K562 (cell line): Measurements from ENCODE around the gene B4GALT1. TPM values are rescaled to one million over a fixed set of nuclear protein-coding genes. Genes with fewer than 3 reads are reported as not detected.

Experiments
- ATAC-seq: fragments of 200-7000 bp; cut with Tn5 transposase; 3 replicates; pipeline ENCODE4 v1.9.1; 2020; ENCODE audit warnings: moderate library complexity
- BruUV-seq: library from RNA; stranded (reverse); fragments of 400-500 nt; replicated peaks from 2 replicates; lab custom pipeline; 2021; lab: Mats Ljungman, UMichigan
- CTCF ChIA-PET: fragments of 300-600 bp; formaldehyde crosslinking; extraction: SDS; loops from one replicate; lab custom pipeline; 2021; ENCODE audit warnings: low intra/inter-chr PET ratio; lab: Yijun Ruan, JAX
- POLR2A ChIA-PET: fragments of 300-600, 350-650 bp; sonication (Branson Sonifier 250); formaldehyde crosslinking; extraction: SDS; loops from one replicate; lab custom pipeline; 2021; ENCODE audit warnings: antibody characterized with exemption, inconsistent platforms; lab: Yijun Ruan, JAX
- DNase-seq, 4 experiments: peaks; one replicate each; pipeline versions ENCODE4 v3.0.0 to v3.0.0-alpha.2; 2011 to 2018; ENCODE audit warnings: low spot score in 3 of 4, mixed read lengths in 3 of 4; ENCODE audit errors: extremely low read depth in 1 of 4
- FAIRE-seq: peaks from 2 replicates; lab custom pipeline; 2011; peaks lifted over from hg19 to GRCh38; lab: Jason Lieb, UNC
- H2AFZ ChIP-seq: 2 replicates; pipeline ENCODE4 v1.6.0; 2011; ENCODE audit warnings: low read depth, low read length, control low read depth, inconsistent platforms
- H3K27ac ChIP-seq: fragments of 200-600 bp; 3 replicates; pipeline ENCODE4 v1.8.0; 2011; ENCODE audit warnings: low read depth, mild to moderate bottlenecking, control low read depth, inconsistent platforms, low read length, moderate library complexity, mixed read lengths; ENCODE audit errors: extremely low read depth
- H3K27me3 ChIP-seq, 2 experiments: fragments of 300-600 bp in 1 of 2; 2 replicates in 1 of 2; 3 replicates in 1 of 2; pipeline versions ENCODE4 v1.6.0 to v1.8.0; 2011; ENCODE audit warnings: inconsistent platforms in 2 of 2, low read length in 2 of 2, mild to moderate bottlenecking in 1 of 2, mixed read lengths in 1 of 2, moderate library complexity in 1 of 2; ENCODE audit not compliant: control insufficient read depth in 2 of 2, insufficient read depth in 2 of 2
- H3K36me3 ChIP-seq: fragments of 300-600 bp; 3 replicates; pipeline ENCODE4 v1.8.0; 2011; ENCODE audit warnings: mild to moderate bottlenecking, low read length, inconsistent platforms; ENCODE audit not compliant: control insufficient read depth, insufficient read depth
- H3K4me1 ChIP-seq, 2 experiments: fragments of 200-600 bp in 1 of 2; replicated peaks in 1 of 2; 2 replicates in 1 of 2; 3 replicates in 1 of 2; pipeline versions ENCODE4 v1.5.1 to v1.8.0; 2011; ENCODE audit warnings: inconsistent platforms in 2 of 2, low read length in 2 of 2, mild to moderate bottlenecking in 1 of 2, mixed read lengths in 1 of 2, moderate library complexity in 1 of 2; ENCODE audit not compliant: control insufficient read depth in 2 of 2, insufficient read depth in 2 of 2
- H3K4me2 ChIP-seq: 2 replicates; pipeline ENCODE4 v1.6.1; 2011; ENCODE audit warnings: low read length, control low read depth, inconsistent platforms, mixed read lengths; ENCODE audit not compliant: insufficient read depth
- H3K4me3 ChIP-seq: fragments of 200-600 bp; sonication (generic), shearing (Covaris generic); 2 replicates; pipeline ENCODE4 v1.5.1; 2016; ENCODE audit warnings: control low read depth, inconsistent platforms
- H3K79me2 ChIP-seq: fragments of 200-600 bp; 3 replicates; pipeline ENCODE4 v1.8.0; 2011; ENCODE audit warnings: low read length, inconsistent platforms; ENCODE audit not compliant: control insufficient read depth, insufficient read depth
- H3K9ac ChIP-seq, 2 experiments: 2 replicates each; pipeline versions ENCODE4 v1.6.0 to v1.6.1; 2011; ENCODE audit warnings: low read depth in 2 of 2, low read length in 2 of 2, control low read depth in 1 of 2, inconsistent platforms in 1 of 2, mild to moderate bottlenecking in 1 of 2, mixed read lengths in 1 of 2; ENCODE audit not compliant: insufficient read depth in 1 of 2
- H3K9me1 ChIP-seq: one replicate; pipeline ENCODE4 v1.6.0; 2011; ENCODE audit warnings: inconsistent platforms, mild to moderate bottlenecking, low read length, moderate library complexity; ENCODE audit not compliant: control insufficient read depth, insufficient read depth
- H3K9me3 ChIP-seq: replicated peaks from 2 replicates; pipeline ENCODE4 v1.5.1; 2011; ENCODE audit warnings: low read depth, low read length, inconsistent platforms; ENCODE audit not compliant: control insufficient read depth, insufficient read depth
- H4K20me1 ChIP-seq: replicated peaks from 2 replicates; pipeline ENCODE4 v1.6.1; 2011; ENCODE audit warnings: low read length, inconsistent platforms, mixed read lengths; ENCODE audit not compliant: control insufficient read depth, insufficient read depth
- HDAC2 ChIP-seq: fragments of 450-650 bp; IDR thresholded peaks from 2 replicates; pipeline ENCODE4 v1.6.1; 2016; ENCODE audit warnings: mild to moderate bottlenecking
- MTA3 ChIP-seq: fragments of 450-650 bp; formaldehyde crosslinking; IDR thresholded peaks from 2 replicates; pipeline ENCODE4 v1.6.1; 2017; ENCODE audit warnings: mild to moderate bottlenecking, borderline replicate concordance
- NR2C1 ChIP-seq, 2 experiments: fragments of 450-650 bp; IDR thresholded peaks; 2 replicates each; pipeline ENCODE4 v1.6.1; 2017; ENCODE audit warnings: mild to moderate bottlenecking in 2 of 2, antibody characterized with exemption in 1 of 2, inconsistent platforms in 1 of 2, missing compliant biosample characterization in 1 of 2, missing genetic modification characterization in 1 of 2
- POLR2H ChIP-seq: IDR thresholded peaks from 2 replicates; pipeline ENCODE4 v1.6.1; 2016; ENCODE audit warnings: missing genetic modification characterization, low read depth, mild to moderate bottlenecking, control low read depth, missing compliant biosample characterization, moderate library complexity
- ZBTB1 ChIP-seq: sonication (generic); formaldehyde crosslinking; IDR thresholded peaks from 2 replicates; pipeline ENCODE4 v1.8.1; 2023; ENCODE audit warnings: missing genetic modification reagents, low read depth, mild to moderate bottlenecking, borderline replicate concordance
- ZNF668 ChIP-seq: fragments of 250-450 bp; sonication (Bioruptor Pico); IDR thresholded peaks from 2 replicates; pipeline ENCODE4 v1.8.0; 2022; ENCODE audit warnings: mild to moderate bottlenecking, inconsistent platforms
- WGBS: fragments of 100-300 bp; shearing (Covaris generic); methylation state at CpG from one replicate; pipeline ENCODE4 v1.1.6; 2016; ENCODE audit warnings: low coverage, mixed read lengths; ENCODE audit not compliant: insufficient coverage; ENCODE audit errors: missing lambda C conversion rate; 5-methylcytosine and 5-hydroxymethylcytosine counted together
- in situ Hi-C: fragments of 300-500 bp; cut with MboI; formaldehyde crosslinking; loops from 4 replicates; pipeline ENCODE4 v1.15.0; 2018; ENCODE audit warnings: inconsistent platforms, mixed read lengths
- intact Hi-C: fragments of 100-400 bp; cut with micrococcal nuclease; formaldehyde crosslinking; loops from 2 replicates; pipeline ENCODE4 v1.14.2; 2022
- polyA plus RNA-seq, 8 experiments: library from polyadenylated mRNA; depleted of rRNA in 4 of 8; stranded (reverse) in 5 of 8; unstranded in 3 of 8; fragments of >200 nt; fragmentation: Nextera tagmentation in 2 of 8; fragmentation: Illumina TruSeq in 1 of 8; extraction: Ambion mirVana in 2 of 8; extraction: Trizol in 1 of 8; gene quantifications; 2 replicates each; pipeline versions ENCODE4 v1.2.1 to v1.2.3, GENCODE V29; 2011 to 2014; ENCODE audit warnings: inconsistent platforms in 1 of 8, missing spikeins in 1 of 8
- total RNA-seq, 7 experiments: library from RNA; depleted of rRNA in 6 of 7; stranded (reverse); fragments of >200 nt in 6 of 7; fragmentation: Illumina TruSeq in 2 of 7; extraction: Trizol in 2 of 7; gene quantifications; 2 replicates each; pipeline versions ENCODE4 v1.2.1 to v1.2.3, GENCODE V29; 2011 to 2021; ENCODE audit warnings: low replicate concordance in 1 of 7
- TF ChIP-seq, protein P1 (sequence below), 2 experiments: fragments of 450-650 bp; IDR thresholded peaks; 2 replicates each; pipeline ENCODE4 v1.6.1; 2016; ENCODE audit warnings: mild to moderate bottlenecking in 2 of 2, borderline replicate concordance in 1 of 2, low read depth in 1 of 2, moderate library complexity in 1 of 2

B4GALT1 gene
- total and polyA plus RNA-seq, 9 of the 15 experiments (the other 6 are each of a cell fraction or from before 2014, with no cell fraction given), result 4.1 to 26.8 (median 7.1) TPM

DNA sequence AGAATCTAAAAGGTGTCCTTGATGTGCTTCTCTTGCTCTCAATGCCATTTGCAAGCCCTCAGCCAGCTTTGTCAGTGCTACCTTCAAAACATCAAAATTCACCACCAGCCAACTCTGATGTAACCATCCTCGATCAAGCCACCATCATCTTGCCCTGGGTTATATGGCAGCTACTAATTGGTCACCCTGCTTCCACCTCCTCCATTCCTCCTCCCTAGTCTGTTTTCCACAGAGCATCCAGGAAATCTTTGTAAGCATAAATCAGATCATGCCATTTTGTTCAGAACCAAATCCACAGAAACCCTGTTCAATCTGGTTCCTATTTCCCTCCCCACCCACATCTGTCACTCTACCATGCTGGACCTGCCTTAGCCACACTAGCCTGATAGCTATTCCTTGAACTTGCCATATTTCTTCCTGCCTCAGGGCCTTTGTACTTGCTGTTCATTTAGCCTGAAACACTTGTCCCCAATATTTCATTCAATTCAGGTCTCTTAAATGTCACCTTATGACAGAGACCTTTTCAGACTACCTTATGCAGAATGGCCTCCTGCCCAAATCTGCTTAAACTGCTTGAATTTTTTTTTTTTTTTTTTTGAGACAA lies 1.9 kb upstream of the B4GALT1 start (continued):
- TF ChIP-seq ZNF668 (no peak), MTA3 (no peak)

DNA sequence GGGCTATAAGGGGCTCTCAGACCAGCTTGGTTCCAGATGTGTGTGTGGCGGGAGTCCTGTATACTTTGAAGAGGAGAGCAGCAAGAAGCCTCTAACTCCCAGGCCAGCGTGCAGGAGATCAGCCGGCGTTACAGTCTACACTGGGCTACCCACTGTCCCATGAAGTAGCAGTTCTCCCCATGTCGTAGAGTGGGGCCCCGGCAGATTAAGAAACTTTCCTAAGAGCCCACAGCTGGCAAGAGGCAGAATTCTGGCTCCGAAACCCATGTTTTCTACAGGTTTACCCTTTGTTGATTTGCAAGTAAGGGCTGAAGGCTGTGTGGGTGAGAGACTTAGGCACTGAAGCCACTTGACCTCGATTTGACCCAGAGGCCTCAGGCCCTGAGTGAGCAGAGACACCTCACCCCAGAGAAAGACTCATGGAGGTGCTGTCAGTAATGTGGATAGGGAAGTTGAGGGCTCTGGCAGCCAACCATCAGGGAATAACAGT lies 881 bp upstream of the B4GALT1 start:
- BruUV-seq, result no TSS peak
- in situ Hi-C loops, result no loop called here
- POLR2A ChIA-PET, result interaction anchor here (0.9 to 1.0 kb wide), 2 partner anchors 9 to 33 kb away, joined by 3 to 4 read pairs; no protein-coding TSS in a partner anchor
- TF ChIP-seq NR2C1 (IDR thresholded peaks at IDR 0.05) (no peak), NR2C1 (tag; IDR thresholded peaks at IDR 0.05) (peak; percentile 54; the same call in 1 of the 2 replicates), HDAC2 (0 out of 2 replicates have a peak, but pooled peaks have one; percentile 1), ZBTB1 (CRISPR knock-in tag) (no peak), POLR2H (tag) (0 out of 2 replicates have a peak, but pooled peaks have one; percentile 2)
- TF ChIP-seq, protein P1, sequence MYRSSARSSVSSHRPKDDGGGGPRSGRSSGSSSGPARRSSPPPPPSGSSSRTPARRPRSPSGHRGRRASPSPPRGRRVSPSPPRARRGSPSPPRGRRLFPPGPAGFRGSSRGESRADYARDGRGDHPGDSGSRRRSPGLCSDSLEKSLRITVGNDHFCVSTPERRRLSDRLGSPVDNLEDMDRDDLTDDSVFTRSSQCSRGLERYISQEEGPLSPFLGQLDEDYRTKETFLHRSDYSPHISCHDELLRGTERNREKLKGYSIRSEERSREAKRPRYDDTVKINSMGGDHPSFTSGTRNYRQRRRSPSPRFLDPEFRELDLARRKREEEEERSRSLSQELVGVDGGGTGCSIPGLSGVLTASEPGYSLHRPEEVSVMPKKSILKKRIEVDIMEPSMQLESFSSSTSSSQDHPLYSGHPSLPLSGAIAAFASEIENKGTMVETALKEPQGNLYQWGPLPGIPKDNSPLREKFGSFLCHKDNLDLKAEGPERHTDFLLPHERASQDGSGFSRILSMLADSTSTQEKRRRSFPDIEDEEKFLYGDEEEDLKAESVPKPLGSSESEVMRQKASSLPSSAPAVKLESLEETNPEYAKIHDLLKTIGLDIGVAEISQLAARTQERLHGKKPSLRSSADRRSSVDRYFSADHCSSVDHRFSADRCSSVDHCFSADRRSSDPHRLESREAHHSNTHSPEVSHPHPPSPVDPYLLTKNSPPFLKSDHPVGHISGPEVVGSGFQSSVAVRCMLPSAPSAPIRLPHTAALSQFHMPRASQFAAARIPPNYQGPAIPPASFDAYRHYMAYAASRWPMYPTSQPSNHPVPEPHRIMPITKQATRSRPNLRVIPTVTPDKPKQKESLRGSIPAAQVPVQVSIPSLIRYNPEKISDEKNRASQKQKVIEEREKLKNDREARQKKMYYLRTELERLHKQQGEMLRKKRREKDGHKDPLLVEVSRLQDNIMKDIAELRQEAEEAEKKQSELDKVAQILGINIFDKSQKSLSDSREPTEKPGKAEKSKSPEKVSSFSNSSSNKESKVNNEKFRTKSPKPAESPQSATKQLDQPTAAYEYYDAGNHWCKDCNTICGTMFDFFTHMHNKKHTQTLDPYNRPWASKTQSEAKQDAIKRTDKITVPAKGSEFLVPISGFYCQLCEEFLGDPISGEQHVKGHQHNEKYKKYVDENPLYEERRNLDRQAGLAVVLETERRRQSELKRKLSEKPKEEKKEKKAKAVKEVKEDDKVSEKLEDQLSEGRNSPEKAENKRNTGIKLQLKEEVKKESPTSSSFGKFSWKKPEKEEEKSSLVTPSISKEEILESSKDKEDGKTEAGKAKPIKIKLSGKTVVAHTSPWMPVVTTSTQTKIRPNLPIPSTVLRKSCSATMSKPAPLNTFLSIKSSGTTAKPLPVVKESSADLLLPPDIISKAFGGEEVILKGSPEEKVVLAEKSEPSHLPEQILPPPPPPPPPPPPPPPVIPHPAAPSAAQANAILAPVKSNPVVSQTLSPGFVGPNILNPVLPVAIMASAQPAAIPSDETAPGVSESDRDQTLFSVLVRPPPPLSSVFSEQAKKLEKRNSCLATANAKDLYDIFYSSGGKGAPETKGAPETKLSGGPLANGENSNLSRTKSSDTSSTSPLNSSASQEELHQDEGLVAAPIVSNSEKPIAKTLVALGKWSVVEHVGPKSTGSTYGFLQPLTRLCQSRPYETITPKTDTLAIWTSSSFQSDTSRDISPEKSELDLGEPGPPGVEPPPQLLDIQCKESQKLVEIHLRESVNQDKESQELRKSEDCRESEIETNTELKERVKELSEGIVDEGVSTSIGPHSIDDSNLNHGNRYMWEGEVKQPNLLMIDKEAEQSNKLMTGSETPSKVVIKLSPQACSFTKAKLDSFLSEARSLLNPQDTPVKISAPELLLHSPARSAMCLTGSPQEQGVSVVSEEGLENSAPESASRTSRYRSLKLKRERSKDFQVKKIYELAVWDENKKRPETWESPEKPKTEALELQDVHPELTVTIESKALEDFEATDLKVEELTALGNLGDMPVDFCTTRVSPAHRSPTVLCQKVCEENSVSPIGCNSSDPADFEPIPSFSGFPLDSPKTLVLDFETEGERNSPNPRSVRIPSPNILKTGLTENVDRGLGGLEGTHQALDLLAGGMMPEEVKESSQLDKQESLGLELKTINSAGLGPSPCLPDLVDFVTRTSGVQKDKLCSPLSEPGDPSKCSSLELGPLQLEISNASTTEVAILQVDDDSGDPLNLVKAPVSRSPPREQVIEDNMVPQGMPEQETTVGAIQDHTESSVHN (IDR thresholded peaks at IDR 0.05; ENCODE audit: borderline replicate concordance in 1 of 2, low read depth in 1 of 2), result no peak

More for the DNA sequence above, 881 bp upstream of the B4GALT1 start:
- peak overlapping the region; percentile 74 for H3K27ac ChIP-seq
- H3K9ac ChIP-seq, result peak overlapping the region; percentile 76 to 92
- H4K20me1 ChIP-seq, result peaks cover 4% of the 10 kb centered on the region; the same call in 1 of the 2 replicates
- H3K4me1 ChIP-seq, result peaks cover 45 to 57% of the 10 kb centered on the region in 2 experiments
- intact Hi-C loops, result no loop called here
- H3K4me3 ChIP-seq, result peak overlapping the region; percentile 79
- CTCF ChIA-PET, result no interaction called here
- peak; percentile 9; the same call in 2 of the 3 replicates for ATAC-seq
- WGBS, result 11% methylated on average over 8 of the region's 8 CpGs
- H3K27me3 ChIP-seq, result no peaks in the 10 kb centered on the region
- H3K9me3 ChIP-seq, result no peaks in the 10 kb centered on the region
- peak; percentile 82 for FAIRE-seq
- H3K9me1 ChIP-seq, result no peaks in the 10 kb centered on the region
- peak overlapping the region; percentile 87 for H2AFZ ChIP-seq
- peaks cover 39% of the 10 kb centered on the region for H3K79me2 ChIP-seq
- H3K4me2 ChIP-seq, result peak overlapping the region; percentile 71
- peak in 3 of 4 experiments; percentile 32 to 70 (median 36) for DNase-seq
- H3K36me3 ChIP-seq, result no peaks in the 10 kb centered on the region; the same call in 2 of the 3 replicates
